GM21619 (cell line): ENCODE data around the gene CLC.
"Not testable (repeated sequence)": the region's sequence is repeated elsewhere in the genome, so short reads cannot be mapped to it uniquely, and the experiment has no call there.

Source experiments
- ATAC-seq: cut with Tn5 transposase; IDR thresholded peaks from one replicate; pipeline ENCODE4 v1.9.1; 2021; ENCODE audit not compliant: unreplicated experiment

Gene CLC

DNA sequence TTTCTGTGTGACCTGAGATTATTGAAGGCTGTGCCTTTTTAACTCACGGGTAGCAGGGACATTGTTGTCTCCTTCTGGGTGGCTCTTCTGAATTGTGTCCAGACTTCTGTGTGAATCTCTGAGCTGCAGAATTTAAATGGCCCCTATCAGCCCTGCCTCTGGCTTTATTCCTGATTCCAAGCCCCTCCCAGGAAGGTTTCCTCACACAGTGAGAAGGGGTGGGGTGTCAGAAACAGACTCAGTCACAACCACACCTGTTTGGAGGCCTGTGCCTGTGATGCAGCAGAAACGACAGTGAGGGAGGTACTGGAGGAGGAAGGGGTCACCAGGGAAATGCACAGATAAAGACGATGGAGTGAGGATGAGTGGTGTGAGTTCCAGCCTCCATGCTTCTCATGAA is at the start of gene CLC:
Gene CLC (minus strand): TSS at position 139 of the 400 bp plus-strand sequence. CDS start 77 bp downstream, at position 62.
- ATAC-seq, result no peak

DNA sequence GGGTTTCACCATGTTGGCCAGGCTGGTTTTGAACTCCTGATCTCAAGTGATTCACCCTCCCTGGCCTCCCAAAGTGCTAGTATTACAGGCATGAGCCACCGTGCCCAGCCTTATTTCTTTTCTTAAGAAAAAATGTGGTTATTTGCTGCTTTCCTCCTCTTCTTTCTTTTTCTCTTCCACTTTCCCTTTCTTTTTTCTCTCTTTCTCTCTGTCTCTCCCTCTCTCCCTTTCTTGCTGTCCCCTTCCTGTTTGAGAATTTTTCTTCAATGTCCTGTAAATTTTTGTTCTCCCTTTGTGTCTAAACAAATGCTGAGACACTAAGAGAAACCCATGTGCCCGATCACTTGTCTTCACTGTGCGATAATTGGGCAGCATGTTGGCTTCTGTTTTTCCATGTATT is 43.1 kb upstream of the CLC start:
- no peak for ATAC-seq

DNA sequence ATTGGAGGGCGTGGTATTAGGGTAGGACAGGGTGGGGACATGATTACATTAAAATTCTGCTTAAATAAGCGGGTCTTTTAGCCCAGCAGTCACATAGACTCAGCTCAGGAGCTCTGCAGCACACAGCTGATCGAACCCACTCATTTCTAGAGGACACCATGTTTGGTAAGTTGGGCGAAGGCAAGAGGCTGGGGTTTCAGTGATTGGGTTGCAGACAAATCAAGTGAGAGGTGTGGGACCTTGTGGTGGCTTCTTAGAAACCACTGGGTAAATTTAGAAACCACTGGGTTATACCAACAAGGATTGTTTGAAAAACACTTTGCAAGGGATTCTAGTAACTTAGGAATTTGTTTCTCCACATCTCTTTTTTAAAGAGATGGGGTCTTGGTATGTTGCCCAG is 40.9 kb upstream of the CLC start, which contains the start of gene LEUTX:
Gene LEUTX (plus strand): TSS at position 92 of the 400 bp plus-strand sequence. CDS start 67 bp downstream, at position 159.
- ATAC-seq, result no peak

DNA sequence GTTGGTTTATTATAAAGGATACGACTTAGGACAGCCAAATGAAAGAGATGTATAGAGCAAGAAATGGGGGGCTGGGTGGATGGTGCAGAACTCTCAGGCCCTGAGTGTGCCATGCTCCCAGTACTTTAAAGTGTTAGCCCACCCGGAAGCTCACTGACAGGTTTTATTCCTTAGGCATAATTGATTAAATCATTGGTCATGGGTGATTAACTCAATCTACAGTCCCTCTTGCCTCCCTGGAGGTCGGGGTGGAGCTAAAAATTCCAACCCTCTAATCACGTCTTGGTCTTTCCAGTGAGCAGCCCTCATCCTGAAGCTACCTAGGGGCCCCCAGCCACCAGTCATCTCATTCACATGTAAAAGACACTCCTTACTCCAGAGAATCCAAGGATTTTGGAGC is 31.0 kb upstream of the CLC start:
- no peak for ATAC-seq

DNA sequence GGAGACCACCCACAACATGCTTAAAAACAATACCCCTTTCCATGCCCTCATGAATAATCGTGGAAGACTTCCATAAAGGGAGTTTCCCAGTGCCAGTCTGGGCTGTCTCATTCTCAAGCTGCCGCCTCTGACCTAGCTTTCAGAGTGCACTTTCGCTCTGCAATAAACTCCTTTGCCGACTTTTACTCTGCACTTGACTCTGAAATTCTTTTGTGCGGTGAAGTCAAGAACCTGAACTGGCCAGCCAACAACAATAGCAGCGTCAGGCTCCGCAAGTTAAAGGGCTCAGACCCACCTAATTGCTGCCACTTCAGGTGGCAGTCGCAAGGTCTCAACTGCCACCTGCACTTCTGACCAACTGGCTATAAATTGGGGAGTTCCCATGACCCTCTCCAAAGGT is 30.5 kb upstream of the CLC start:
- ATAC-seq, result no peak

DNA sequence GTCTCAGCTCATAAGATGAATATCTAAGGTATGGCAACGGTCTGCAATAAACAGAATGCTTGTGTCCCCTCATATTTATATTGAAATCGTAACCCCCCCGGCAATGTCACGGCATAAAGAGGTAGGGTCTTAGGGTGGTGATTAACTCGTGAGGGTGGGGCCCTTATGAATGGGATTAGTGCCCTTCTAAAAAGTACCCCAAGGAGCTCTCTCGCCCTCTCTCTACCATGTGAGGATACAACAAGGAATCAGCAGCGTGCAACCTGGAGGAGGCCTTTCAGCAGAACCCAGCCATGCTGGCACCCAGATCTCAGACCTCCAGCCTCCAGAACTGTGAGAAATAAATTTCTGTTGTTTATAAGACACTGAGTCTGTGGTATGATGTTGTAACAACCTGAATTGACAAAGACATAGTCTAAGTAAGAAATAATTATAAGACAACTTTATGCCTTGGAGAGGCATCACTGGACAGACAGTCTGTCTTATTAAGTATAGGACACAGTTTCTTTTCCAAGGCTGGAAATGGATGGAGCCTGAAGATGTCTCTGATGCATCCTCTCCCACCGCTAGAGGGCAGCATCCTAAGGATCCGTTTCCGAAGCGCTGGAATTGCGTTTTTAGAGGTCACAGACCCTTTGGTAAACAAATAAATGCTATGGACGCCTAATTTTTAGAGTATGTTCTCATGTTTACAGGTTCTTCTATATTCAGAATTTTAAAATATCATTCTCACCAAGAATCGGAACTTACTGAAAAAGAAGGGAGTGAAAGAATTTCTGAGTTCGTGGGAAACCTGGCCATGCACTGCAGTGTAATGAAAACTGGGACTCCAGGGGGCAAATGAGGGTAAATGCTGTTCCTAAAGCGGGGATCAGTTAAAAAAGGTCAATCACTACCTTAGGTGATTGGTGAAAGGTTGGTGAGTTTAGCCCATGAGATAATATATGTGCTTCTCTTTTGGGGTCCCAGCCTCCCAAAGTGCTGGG is 27.6 kb upstream of the CLC start:
- no peak for ATAC-seq

DNA sequence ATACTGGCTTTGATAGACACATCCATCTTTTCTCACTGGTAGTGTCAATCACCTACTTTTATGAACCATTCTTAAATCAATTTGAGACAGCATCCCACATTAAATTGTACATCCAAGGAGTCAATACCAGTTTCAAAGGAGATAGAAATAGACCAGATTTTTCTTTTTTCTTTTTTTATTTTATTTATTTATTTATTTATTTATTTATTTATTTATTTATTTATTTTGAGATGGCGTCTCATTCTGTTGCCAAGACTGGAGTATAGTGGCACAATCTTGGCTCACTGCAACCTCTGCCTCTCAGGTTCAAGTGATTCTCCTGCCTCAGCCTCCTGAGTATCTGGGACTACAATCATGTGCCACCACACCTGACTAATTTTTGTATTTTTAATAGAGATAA is 24.0 kb upstream of the CLC start:
- not testable (repeated sequence) for ATAC-seq

DNA sequence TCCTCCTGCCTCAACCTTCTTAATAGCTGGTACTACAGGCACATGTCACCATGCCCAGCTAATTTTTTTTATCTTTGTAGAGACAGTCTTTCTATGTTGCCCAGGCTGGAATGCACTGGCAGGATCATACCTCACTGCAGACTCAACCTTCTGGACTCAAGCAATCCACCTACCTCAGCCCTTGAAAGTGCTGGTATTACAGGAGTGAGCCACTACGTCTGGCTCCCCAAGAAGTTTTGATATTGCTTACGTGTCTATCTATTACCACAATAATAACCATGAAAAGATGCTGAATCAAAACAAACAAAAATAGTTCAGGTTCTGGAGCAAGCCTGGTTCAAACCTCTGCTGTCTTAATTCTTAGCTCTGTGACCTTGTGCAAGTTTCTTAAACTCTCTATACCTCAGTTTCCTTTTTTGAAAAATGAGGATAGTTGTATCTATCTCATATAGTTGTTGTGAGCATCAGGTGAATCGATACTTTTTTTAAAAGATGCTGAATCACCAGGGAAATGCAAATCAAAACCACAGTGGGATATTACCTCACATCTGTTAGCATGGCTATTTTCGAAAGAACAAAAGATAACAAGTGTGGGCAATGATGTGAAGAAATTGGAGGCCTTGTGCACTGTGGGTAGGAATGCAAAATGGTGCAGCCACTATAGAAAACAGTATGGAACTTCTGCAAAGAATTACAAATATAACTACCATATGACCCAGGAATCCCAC is 21.8 kb upstream of the CLC start:
- ATAC-seq, result peak; percentile 50

DNA sequence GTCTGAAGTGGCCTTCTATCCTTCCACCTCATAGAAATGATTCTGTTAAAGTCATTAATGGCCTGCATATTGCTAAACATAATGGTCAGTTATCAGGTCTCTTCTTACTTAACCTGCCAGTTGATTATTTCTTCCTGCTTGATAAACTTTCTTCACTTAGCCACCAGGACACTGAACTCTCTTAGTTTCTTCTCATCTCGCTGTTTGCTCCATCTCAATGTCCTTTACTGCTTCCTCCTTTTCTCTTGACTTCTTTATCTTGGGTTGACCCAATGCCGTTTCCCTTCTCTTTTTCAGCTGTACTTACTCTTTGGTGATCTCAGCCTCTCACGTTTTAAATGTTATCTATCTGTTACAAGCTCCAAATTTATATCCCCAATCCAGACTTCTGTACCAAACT is 17.1 kb upstream of the CLC start:
- ATAC-seq, result no peak

DNA sequence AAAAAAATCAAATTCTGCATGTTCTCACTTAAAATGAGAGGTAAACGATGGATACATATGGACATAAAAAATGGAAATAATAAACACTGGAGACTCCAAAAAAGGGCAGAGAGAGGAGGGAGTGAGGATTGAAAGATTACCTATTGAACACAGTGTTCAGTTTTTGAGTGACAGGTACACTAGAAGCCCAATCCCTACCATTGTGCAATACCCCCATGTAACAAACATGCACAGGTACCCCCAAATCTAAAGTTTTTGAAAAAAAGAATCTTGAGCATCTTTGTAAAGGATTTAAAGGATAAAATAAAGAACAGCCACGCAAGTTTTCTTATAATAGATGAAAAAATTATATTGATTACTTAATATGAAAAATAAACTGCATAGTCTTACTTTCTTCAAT is 16.7 kb upstream of the CLC start:
- no peak for ATAC-seq

DNA sequence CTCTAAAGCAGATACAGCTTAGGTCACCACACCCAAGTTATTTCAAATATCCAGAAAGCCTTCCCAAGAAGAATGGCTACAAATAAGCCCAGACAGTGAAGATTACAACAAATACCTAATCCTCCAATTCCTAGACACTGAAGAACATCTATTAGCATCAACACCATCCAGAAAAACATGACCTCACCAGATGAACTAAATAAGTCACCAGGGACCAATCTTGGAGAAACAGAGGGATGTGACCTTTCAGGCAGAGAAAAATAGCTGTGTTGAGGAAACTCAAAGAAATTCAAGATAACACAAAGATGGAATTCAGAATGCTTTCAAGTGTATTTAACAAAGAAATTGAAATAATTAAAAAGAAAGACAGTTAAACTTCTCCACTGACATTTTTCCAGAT is 15.0 kb upstream of the CLC start:
- no peak for ATAC-seq

DNA sequence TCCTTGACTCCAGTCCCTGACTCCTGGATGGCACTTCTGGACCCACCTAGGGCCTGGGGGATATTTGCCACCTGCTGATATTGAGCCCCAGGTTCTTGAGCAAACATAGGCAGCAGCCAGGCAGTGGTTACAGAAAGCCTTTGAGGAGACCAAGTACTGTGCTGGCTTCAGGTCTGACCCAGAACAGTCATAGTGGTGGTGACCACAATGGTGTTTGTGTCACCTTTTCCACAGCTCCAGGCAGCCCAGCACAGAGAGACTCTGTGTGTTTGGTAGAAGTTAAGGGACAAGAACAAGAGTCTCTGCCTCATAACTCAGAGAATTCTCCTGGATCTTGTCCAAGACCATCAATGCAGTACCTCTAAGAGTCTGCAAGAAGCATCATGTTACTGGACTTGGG is 14.6 kb upstream of the CLC start:
- no peak for ATAC-seq

DNA sequence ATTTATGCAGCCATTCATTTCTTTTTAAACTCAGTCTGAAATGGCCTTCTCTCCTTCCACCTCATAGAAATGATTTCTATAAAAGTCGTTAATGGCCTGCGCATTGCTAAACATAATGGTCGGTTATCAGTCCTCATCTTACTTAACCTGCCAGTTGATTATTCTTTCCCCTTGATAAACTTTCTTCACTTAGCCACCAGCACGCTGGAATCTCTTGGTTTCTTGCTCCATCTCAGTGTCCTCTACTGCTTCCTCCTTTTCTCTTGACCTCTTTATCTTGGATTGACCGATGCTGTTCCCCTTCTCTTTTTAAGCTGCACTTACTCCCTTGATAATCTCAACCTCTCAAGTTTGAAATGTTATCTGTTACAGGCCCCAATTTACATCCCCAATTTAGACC is 12.2 kb upstream of the CLC start:
- no peak for ATAC-seq

DNA sequence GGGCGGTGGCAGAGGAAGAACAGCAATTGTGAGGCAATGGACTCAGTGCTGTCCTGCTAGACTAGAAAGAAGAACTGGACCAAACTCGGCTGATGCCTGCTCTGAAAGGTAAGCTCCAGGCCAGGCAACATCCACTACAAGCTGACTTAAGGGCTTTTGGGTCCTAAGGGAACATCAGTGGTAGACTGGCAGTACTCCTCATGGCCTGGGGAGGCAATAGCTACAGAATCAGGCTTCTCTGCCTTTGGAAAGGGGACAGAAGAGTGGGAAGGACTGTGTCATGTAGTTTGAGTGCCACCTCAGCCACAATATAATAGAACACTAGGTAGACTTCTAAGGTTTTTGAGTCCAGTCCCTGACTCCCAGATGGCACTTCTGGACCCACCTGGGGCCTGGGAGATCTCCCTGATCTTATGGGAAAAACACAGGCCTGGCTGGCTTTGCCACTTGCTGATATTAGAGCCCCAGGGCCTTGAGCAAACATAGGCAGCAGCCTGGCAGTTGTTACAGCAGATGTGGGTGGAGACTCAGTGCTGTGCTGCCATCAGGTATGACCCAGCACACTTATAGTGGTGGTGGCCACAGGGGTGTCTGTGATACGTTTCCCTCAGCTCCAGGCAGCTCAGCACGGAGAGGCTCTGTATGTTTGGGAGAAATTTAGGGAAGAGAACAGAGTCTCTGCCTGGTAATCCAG is 9.2 kb upstream of the CLC start:
- no peak for ATAC-seq

DNA sequence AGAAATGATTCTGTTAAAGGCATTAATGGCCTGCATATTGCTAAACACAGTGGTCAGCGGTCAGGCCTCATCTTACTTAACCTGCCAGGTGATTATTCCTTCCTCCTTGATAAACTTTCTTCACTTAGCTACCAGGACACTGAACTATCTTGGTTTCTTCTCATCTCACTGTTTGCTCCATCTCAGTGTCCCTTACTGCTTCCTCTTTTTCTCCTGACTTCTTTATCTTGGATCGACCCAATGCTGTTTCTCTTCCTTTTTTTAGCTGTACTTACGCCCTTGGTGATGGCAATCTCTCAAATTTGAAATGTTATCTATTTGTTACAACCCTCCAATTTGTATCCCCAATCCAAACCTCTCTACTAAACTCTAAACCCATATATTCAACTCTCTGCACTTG is 7.8 kb upstream of the CLC start:
- ATAC-seq, result no peak

DNA sequence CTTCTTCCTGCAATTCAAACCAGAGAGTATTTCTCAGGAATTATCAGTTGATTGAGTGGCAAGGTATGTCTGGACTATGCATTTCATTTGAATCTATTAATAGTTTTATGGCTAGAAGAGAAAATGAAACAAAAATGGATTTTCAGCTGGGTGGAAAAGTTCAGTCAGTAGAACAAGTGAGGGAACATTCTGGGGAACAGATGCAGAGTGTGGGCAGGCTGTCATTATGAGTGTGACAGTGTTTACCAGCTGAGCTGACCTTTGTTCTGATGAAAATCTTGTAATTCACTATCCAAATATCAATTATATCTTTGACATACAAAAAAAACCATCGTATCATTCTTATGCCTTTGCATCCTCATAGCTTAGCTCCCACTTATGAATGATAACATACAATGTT is 2.6 kb upstream of the CLC start:
- ATAC-seq, result no peak

DNA sequence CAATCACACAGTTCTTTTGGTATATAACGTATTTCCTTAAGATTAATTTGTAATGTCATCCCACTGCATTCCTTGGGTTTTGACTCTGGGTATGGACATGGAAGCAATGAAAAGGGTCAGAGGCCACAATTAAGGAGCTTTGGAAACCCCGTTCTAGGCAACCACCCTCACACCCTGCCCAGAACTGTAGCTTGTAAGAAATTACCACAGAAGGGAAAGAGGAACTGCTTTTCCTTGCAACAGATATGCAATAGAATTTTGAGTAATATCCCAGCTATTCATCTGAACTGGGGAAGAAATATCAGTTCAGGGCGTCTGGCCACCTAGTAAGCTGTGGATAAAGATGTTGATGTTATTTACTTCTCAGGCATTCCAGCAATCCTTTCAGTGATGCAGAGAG is 985 bp upstream of the CLC start:
- ATAC-seq, result no peak

DNA sequence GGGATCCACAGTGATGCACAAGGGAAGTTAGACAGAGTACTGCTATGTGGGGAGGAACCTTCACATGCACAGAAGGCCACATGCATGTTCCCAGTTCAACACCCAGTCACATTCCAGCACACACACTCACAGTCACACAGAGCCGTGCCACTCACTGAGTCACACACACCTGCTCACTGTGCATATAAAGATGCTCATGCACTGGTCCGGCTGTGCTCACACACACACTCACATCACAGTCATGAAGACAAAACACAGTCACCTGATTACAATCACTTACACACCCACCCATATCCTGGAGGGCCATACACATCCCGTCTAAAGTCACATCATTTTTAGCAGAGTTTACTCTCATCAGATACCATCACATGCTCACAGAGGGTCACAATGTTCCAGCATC is 478 bp downstream of the CLC start:
- ATAC-seq, result no peak

DNA sequence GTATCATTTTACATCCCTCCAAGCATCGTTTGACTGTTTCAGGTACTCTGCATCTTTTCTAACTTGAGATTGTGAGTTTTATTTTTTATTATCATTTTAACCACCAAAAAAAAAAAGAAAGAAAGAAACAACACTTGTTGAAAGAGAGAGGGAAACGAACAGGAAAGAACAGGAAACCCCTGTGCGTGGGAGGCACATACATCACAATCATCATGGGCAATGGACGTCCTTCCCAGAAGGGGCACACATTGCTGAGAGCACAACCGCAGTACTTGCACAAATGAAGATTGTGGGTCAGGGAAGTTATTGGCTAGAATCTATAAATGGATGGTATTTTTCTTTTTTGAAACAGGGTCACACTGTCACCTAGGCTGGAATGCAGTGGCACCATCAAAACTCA is 1.7 kb downstream of the CLC start:
- no peak for ATAC-seq

DNA sequence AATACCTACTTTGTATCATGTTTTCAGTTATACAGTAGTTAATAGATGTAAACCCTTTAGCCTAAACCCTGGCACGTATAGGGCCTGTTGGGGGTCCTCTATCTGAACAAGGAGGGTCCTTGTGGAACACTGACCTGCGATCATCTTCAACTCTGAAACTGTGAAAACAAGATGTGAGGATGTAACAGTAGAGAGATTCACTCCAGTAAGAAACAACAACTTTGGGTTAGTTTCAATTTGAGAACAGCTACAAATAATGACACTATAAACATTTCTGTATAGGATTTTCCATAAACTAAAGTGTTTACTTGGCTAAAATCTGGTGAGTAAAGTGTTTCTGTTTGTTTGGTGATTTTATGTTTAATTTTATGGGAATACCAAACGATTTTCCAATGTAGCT is 2.1 kb downstream of the CLC start:
- ATAC-seq, result no peak

DNA sequence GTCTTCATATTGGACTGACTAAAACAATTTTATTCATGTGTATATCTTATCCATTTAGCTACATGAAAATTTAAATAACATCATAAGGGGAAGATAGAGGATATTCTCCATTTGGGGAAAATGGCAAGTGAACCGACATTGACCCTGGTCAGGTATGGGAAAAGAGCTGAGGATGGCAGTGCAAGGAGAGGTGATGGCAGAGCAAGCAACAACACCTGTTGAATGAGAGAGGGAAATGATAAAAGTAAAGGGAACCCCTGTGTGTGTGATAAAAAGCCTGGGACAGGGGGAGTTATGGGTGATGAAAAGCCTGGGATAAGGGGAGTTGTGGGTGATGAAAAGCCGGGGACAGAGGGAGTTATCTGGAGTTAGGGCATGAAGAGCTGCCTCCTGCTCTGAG is 4.0 kb downstream of the CLC start:
- no peak for ATAC-seq

DNA sequence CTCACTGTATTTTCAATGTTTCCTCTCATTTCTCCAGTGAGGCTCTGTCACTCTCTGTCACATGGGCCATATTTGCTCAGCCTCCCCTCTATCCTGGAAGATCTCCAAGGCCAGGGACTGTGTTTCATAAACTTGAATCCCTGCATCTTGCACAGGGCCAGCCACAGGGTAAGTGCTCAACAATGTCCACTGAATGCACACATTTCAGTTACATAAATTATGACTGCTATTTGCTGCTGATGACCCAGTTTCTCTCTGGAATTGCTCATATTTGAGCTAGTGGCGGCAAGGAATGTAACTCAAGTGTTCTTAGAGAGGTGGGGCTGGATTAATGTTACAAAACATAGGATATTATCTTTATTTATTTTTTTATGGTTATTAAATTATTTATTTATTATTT is 6.1 kb downstream of the CLC start:
- no peak for ATAC-seq
